Ishikawa (cell line): ENCODE results near the gene SOCS3.

Experiments
- EP300 ChIP-seq: IDR thresholded peaks from 2 replicates; pipeline ENCODE4 v1.6.1; 2012; ENCODE audit warnings: borderline replicate concordance
- RAD21 ChIP-seq: IDR thresholded peaks from 2 replicates; pipeline ENCODE4 v1.6.1; 2012; ENCODE audit warnings: low read depth
- TAF1 ChIP-seq: IDR thresholded peaks from 2 replicates; pipeline ENCODE4 v1.6.1; 2012; ENCODE audit warnings: low read depth, mild to moderate bottlenecking

GRCh38 chr17:78322327-78322857, 37.5 kb downstream of the SOCS3 start:
- no peak for TF ChIP-seq RAD21
- no peak for TF ChIP-seq TAF1
- no peak for TF ChIP-seq EP300
